Measurements from ENCODE around the gene GRM8.

GRCh38 chr7:126529254-126529653, 723.5 kb downstream of the GRM8 start:
- no peak for TF ChIP-seq POLR2A (IDR thresholded peaks at IDR 0.05; ENCODE audit: low read depth, low read length)
- TF ChIP-seq POLR2AphosphoS5 (IDR thresholded peaks at IDR 0.05; ENCODE audit: low read depth, low read length), result no peak
- TF ChIP-seq TAF1 (IDR thresholded peaks at IDR 0.05; ENCODE audit: borderline replicate concordance, low read depth, low read length), result no peak

All from GM12892 (cell line).